CD4-positive, alpha-beta T cell treated with Interleukin-17A for 1 hour (primary cell): ENCODE measurements around the gene CDKAL1.
"Not testable (repeated sequence)": the region's sequence is repeated elsewhere in the genome, so short reads cannot be mapped to it uniquely, and the experiment has no call there.

Source experiments
- DNase-seq: peaks from one replicate; pipeline ENCODE4 v3.0.0-alpha.2; 2020

The CDKAL1 gene

DNA sequence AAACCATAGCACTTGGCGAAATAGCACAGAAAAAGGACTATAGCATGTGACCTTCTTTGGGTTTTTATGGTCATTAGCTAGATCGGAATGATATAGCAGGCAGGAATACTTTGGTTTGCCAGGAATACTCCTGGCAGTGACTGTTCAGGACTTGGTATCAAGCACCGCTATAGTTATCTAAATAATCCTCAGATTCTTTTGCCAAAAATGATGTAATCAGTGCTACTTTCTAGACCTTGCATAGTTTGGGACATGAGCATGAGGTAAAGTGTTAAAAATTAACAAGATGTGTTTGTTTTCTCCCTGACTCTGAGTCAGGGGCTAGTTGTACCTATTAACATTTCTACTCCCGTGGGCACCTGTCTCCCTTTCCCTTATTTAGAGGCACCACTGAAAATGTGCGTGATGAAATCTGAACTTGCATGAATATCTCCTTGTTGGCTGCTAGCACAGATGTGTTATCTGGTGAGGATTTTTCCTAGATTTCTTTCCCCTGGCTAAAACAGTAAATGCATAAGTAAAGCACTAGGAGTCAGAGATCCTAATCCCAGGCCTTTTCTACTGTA is 511.0 kb downstream of the CDKAL1 start:
- no peak for DNase-seq

DNA sequence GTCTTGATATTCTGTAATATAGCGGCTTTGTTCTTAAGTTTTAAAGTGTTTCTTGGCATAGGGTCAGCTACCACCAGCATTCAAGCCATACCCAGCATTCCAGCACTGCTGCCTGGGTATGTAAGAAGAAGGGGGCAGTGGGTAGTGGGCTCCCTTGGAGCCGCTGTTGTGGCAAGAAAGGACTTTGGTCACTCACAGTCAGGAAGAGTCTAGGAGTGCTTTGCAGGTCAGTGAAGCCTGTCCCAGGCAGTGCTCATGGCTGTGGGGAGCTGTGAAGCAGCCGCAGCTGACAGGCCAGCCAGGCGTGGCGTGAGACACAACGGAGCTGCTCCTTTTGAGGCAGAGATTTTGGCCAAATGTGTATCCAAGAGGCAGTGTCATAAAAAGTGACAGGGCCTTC is 512.0 kb downstream of the CDKAL1 start:
- no peak for DNase-seq

DNA sequence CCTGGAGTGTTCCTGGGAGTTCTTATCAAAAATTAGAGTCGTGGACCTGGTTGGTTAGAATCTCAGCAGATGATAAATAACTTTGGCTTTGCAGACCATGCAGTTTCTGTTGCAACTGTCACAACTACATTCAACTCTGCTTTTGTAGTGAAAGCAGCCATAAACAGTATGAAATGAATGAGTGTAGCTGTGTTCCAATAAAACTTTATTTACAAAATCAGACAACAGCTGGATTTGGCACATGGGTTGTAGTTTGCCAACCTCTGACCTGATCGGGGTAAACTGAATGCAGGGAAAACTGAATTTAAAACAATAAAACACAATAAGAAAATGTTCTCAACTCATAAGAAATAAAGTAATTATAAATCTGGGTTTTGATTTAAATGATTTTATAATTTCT is 513.8 kb downstream of the CDKAL1 start:
- no peak for DNase-seq

DNA sequence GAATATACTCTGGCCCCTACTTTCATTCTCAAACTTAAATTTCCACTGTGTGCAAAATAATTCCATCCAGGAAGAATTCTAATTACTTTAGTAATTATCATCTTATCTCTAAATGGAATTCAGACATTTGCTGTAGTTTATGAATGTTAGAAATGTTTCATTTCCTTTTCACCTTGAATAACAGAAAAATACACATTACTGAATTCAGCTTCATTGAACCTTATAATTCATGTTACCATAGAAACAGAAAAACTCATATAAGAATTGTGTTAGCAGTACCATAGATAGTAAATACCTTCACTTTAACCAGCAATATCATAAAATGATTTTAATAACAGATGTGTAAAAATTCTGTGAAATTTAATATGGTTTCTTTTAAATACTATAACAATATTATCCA is 514.9 kb downstream of the CDKAL1 start:
- DNase-seq = no peak

DNA sequence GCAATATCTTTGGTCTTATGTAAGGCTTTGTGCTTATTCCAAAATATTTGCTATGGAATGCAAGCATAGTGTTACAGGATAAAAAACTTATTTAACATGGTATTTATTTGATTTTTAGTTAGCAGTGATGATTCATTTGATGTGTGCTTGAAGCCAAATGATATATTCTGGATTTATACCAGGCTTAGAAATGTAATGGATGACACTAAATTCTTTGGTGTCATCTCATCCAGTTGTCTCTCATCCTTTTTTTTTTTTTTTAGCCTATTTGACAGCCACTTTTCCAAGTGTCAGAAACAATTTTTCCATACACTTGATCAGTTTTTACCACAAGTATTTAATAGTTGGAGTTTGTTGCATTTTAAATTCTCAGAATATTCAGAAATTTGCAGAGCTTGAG is 515.3 kb downstream of the CDKAL1 start:
- DNase-seq = no peak

DNA sequence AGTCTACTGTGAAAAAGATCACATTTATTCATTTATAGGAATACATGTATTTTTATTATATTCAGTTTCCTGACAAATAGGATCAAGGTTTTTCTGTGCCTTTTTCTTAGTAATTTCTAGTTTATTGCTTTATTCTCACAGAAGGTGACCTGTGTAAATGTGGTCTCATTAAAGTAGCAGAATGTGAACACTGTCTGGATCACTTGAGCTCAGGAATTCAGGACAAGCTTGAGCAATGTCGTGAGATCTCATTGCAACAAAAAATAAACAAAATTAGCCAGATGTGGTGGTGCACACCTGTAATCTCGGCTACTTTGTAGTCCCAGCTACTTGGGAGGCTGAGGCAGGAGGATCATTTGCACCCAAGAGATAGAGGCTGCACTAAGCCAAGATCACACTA is 516.7 kb downstream of the CDKAL1 start:
- DNase-seq = no peak

DNA sequence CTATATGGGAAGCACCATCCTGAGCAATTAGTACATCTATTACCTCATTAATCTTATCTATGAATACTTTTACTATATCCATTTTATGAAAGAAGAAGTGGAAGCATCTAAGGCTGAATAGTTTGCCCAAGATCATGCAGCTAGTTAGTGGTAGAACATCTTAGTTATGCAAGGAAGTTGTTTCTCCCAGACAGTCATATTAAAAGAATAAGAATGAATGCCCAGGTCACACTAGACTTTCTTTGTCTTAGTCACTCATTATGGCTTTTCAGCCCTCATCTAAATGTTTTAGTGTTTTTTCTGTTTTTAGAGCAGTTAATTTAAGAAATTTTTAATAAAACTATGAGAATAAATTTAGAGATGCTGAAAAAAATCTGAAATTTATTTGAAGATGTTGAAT is 517.5 kb downstream of the CDKAL1 start:
- DNase-seq = no peak

DNA sequence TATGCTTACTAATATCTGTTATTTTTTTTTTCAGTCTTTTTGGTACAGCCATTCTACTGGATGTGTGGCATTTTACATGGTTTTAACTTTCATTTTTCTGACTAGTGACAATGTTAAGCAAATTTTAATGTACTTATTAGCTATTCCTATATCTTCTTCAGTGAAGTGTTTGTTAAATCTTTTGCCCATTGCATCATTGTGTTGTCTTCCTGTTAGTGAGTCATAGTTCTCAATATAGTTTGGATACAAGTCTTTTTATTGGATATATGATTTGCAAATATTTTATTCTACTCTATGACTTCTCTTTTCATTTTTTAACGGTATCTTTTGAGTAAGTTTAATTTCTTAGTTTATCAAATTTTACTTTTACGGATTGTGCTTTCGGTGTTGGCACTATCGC is 519.4 kb downstream of the CDKAL1 start:
- no peak for DNase-seq

DNA sequence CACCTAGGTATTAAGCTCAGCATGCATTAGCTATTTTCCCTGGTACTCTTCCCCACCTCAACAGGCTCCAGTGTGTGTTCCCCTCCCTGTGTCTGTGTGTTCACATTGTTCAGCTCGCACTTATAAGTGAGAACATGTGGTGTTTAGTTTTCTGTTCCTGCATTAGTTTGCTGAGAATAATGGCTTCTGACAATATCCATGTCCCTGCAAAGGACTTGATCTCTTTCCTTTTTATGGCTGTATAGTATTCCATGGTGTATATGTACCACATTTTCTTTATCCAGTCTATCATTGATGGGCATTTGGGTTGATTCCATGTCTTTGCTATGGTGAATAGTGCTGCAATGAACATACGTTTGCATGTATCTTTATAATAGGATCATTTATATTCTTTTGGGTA is 521.2 kb downstream of the CDKAL1 start:
- DNase-seq = not testable (repeated sequence)

DNA sequence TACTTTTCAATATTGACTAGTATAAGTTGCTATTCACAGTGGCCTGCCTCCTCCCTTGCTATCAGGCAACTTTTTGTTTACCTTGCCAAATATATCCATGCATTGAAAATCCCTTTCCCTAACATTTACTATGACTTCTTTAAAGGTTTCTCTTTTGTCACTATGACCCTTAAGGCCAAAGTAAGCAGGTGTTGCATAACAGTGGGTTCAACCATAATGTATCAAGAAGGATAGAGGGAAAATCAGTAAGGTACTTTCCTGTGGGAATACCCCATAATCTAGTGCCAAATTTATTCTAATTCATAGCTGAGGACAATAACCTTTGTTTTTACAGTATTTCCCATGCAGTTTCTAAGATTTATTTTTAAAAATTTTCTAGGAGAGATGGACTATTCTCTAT is 527.6 kb downstream of the CDKAL1 start:
- DNase-seq = no peak

DNA sequence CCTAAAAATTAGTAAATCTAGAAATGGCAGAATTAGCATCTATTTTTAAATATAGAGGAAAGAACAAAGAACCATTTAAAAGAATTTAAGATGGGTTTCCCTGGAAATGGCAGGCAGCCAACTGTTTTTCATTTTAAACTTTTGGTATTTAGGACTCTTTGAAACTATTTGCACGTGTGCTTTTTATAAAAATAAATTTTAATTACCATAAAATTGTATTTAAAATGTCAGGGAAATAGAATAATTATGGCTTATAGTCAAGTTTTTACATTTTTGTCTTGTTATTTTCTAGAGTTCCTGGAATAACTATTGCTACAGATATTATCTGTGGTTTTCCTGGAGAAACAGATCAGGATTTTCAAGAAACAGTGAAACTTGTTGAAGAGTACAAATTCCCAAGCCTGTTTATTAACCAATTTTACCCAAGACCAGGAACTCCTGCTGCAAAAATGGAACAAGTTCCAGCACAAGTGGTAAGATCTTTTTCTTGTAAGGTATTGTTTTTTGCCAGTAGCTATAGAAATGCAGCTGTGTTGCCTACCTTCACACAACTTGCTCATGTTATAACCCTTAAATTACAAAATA is 530.6 kb downstream of the CDKAL1 start:
- DNase-seq = no peak

DNA sequence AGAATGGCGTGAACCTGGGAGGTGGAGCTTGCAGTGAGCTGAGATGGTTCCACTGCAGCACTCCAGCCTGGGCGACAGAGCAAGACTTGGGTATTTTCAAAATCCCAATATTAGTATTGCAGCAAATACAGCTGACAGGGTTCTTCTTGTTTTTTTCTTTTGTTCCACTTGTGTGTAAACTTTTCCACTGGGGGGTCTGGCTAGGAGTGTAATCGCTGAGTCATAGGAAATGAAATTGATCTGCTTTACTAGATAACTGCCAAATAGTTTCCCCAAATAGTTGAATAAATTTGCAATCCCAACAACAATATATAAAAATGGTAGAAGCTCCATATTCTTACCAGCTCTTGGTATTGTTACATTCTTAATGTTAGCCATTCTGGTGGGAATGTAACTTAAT is 533.3 kb downstream of the CDKAL1 start:
- no peak for DNase-seq

DNA sequence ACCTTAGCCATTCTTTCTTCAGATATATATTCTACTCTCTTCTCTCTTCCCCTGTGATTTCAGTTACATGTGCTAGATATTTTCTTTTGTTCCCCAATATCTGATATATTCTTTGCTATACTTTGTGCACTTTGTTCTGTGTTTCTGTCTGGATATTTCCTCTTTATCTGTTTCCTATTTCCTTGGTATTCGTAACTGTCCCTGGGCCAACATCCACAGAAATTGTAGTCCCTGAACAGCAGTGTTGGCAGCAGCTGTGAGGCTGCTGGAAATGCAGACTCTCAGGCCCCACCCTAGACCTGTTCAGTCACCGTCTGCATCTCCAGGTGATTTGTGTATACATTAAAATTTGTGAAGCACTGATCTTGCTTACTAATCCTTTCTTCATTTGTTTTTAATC is 536.4 kb downstream of the CDKAL1 start:
- no peak for DNase-seq

DNA sequence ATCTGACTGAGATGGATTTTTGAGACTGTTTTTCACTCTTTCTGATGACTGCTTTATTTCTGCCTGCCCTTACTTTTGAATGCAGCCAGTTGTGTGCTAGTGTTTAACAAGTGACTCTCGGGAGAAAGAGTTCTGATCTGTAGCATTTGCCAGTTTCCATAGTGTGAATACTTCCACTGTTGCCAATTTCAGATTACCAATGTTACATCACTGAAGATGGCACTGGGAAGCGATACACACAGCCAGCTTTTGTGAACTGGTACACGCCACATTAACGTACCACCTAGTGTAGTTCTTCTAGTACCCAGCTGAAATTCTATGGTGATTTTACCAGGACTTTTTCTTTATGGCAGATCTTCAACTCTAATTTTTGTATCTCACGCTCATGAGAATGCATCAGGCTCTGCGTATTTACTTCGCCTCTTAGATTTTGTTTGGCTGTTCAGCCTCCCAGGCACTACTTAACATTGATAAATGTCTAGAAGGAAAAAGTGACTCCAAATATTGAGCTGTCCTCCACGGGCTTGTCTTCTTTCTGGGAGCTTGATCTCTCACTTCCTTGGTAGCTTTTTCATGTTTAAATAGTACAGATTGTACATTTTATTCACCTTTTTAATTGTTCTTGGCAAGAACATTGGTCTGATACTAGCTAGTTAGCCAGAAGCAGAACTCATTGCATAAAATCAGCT is 537.7 kb downstream of the CDKAL1 start:
- DNase-seq = no peak

DNA sequence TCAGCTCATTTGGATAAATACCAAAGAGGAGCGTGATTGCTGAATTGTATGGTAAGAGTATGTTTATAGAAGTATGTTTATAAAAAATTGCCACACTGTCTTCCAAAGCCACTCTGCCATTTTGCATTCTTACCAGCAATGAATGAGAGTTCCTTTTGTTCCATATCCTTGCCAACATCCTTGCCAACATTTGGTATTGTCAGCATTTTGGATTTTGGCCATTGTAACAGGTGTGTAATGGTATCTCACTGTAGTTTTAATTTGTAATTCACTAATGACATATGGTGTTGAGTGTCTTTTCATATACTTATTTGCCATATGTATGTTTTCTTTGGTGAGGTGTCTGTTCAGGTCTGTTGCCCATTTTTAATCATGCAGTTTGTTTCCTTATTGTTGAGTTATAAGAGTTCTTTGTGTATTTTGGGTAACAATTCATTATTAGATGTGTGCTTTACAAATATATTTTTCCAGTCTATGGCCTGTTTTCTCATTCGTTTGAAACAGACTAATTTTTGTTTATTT is 539.1 kb downstream of the CDKAL1 start:
- DNase-seq = no peak

DNA sequence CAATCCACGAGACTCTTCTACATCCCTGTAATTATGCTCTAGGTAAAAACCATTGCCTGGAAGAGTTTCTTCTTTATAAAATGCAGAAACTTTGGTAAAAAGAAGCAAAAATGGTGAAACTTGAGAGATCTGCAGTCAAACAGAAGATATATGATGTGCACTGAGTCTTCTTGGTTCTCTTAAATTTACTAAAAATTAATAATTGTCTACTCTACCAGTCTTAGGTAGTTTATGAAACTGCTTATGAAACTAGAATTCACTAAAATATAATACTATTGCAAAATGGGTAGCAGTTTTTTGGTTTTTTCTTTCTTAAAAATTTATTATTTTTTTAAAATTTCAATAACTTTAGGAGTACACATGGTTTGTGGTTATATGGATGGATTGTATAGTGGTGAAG is 540.2 kb downstream of the CDKAL1 start:
- no peak for DNase-seq

DNA sequence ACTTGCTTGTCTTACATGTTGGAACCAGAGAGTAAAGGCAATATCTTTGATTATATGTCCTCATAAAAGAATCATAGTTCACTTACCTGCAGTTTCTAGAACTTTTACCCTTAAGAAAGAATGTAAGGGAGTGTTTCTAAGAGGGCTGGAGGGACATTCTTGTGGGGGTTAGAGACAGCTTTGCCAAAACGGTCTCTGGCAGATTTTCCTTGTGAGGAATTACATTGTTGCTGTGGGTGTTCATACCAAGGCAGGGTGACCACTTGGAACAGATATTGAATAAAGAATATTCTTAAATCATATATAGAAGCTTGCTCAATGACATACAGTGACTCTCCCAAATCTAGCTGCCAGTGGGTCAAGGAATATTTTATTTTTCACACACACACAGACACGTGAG is 541.7 kb downstream of the CDKAL1 start:
- no peak for DNase-seq

DNA sequence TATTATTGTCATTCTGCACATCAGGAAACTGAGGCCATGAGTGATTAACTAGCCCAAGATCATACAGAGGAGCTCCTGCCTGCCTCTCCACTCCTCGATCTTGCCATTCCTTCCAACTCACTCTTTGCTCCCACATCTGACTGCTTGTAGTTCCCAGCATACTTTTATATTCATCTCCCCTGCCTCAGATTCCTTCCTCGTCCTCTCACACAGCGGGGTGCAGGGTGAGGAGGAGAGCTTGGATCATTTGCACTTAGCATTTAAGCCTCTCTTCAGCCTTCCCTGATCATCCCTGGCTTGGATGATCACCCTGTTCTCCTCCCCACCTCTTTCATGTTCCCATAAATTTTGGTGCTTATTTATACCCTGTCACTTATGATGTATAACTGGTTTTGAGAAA is 544.2 kb downstream of the CDKAL1 start:
- no peak for DNase-seq

DNA sequence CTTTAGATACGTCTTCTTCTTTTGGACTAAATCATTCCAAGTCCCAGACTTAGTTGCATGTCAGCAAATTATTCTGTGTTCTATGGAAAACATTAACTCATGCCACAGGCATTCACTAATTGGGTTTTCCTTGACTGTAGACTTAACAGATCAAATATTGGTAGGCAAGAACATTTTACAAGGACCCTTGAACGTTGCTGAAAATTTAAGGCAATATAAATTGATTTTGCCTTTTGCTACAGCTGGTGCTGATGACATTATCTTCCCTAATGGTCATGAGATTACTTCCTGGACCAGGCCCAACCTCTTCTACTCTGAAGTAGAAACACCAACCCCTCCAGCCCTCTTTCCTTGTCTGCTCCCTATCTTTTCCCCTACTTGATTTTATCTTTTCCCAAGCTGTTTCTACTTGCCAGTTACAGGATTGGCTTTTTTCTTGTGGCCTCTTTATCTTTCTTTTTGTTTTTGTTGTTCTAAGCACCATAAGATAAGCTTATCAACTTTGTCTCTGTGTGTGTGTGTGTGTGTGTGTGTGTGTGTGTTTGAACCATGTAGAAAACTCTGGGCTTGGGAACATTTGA is 545.3 kb downstream of the CDKAL1 start:
- no peak for DNase-seq

DNA sequence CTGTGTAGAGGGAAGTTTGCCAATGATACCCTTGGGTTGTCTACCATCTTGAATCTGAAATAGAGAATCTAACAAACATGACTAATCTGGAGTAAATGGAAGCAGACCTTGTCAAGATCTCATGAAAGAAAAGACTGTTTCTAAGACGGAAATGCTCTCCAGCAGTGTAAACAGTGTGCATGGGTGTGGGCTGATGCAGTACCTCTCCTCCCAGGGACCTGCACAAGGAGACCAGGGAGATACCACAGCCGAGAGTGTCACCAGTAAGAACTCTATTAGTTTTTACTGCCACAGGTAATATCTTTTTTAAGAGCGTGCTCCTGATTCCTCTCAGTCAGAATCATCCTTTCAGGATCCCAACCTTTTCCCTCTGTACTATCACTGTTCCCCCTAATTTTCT is 546.0 kb downstream of the CDKAL1 start:
- no peak for DNase-seq

DNA sequence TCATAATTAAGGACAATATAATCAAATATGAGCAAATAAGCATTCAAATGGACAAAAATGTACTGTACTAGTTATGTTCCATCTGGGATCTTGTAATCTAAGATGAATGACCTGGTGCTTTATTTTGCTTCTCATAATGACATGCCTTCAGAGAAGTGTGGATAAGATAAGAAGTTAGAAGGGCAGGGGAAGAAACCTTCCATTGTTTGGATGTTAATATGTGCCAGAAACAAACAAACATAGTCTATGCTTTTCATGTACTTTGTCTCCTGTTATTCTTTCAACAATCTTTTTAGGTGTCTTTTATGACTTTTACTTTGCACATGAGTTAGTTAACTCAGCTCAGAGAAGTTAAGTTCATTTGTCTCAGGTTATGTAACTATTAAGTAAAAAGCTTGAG is 547.8 kb downstream of the CDKAL1 start:
- DNase-seq = no peak

DNA sequence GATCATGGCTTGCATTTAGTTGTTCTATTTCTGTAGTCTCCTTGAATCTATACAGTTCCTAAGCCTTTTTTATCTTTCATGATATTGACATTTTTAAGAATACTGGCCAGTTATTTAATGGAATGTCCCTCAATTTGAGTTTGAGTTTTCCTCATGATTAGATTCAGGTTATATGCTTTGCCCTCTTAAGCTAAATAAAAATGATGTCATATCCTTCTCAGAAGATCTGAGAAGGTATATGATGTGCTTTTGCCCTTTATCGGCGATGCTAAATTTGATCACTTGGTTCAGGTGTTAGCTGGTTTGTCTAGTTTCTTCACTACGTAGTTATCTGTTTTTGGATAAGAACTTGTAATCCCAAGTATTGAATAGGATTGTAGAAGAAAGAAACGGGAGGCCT is 549.5 kb downstream of the CDKAL1 start:
- no peak for DNase-seq

DNA sequence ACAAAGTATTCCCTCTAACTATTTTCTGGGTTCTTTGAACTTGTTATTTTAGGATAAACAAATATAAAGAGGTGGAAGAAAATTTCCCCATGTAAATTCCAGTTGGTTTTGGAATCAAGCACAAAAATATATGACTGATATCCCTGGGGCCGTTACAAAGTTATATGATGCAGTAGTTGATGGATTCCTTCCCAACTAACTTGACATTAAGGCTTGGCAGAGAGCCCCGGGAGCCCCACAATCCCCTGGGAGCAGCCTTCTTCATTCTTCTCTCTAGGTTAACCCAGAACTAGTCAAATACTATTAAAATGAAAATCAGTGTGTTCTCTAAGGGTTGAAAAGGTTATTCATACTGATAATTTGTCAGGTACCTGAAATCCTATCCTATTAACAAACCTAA is 550.4 kb downstream of the CDKAL1 start:
- no peak for DNase-seq

DNA sequence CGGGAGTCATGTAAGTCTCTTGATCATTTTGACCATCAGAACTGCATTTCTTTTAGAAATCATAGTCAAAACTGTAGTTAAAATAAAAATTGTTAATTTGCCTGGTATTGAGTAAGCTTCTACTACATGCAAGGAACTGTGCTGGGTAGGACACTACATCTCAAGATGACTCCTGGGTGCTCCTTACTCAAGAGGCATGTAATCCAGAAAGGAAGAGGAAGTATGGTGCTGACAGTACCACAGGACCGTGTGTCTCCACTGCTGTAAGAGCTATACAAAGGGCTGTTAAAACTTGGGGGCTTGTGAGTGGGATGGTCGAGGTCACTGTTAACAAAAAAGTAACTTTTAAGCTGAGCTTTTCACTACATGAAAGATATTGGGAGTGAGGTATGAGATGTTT is 551.0 kb downstream of the CDKAL1 start:
- DNase-seq = no peak
